ENCODE results near the gene CSF2RB.

DNA sequence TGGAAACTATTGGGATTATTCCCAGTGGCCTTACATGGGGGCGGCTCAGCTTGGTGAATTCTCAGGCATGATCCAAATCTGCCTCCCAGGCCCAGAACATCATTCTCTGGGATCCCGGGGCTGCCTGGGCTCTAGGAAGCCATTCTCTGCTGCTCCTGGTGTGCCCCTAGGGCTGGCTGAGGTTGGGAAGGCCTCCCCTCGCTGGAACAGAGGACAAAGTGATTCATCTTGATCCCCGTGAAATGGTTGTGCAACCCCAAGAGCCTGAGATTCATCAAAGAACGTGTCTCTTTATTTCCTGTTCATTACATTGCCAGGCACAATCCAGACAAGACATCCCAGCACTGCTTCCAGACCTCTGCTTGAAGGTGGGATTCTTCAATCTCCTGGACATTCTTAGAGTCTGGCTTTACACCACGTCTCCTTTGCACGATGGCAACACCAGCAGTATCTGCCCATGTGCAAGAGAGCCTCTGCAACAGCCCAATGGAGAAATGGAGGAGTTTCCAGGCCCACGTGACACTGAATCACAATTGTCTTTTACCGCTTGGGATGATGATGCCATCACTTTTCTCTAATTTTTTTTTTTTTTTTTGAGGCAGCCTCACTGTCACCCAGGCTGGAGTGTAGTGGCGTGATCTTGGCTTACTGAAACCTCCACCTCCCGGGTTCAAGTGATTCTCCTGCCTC lies 53.6 kb downstream of the CSF2RB start:
- TF ChIP-seq, protein P1, sequence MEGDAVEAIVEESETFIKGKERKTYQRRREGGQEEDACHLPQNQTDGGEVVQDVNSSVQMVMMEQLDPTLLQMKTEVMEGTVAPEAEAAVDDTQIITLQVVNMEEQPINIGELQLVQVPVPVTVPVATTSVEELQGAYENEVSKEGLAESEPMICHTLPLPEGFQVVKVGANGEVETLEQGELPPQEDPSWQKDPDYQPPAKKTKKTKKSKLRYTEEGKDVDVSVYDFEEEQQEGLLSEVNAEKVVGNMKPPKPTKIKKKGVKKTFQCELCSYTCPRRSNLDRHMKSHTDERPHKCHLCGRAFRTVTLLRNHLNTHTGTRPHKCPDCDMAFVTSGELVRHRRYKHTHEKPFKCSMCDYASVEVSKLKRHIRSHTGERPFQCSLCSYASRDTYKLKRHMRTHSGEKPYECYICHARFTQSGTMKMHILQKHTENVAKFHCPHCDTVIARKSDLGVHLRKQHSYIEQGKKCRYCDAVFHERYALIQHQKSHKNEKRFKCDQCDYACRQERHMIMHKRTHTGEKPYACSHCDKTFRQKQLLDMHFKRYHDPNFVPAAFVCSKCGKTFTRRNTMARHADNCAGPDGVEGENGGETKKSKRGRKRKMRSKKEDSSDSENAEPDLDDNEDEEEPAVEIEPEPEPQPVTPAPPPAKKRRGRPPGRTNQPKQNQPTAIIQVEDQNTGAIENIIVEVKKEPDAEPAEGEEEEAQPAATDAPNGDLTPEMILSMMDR (conservative IDR thresholded peaks at IDR 0.05; ENCODE audit: low read length): no peak
- no peak for TF ChIP-seq EZH2phosphoT487 (IDR thresholded peaks at IDR 0.05; ENCODE audit: borderline replicate concordance)

All from Loucy (cell line).